Peyer's patch (tissue), 4 donors: ENCODE measurements around the gene ITIH5. TPM values are rescaled to one million over a fixed set of nuclear protein-coding genes. Genes with fewer than 3 reads are reported as not detected.

Experiments used
- DNase-seq, 3 donors: peaks; one replicate each; pipeline ENCODE4 v3.0.0-alpha.2; 2017 to 2019
- H3K27ac ChIP-seq, 4 donors: fragments of 200-600 bp; sonication (generic); one replicate each; pipeline ENCODE4 v1.5.1; 2016 to 2019
- H3K27me3 ChIP-seq, 2 donors: fragments of 200-600 bp; sonication (generic); one replicate each; pipeline ENCODE4 v1.5.1; 2019
- H3K36me3 ChIP-seq, 3 donors: fragments of 200-600 bp; sonication (generic); one replicate each; pipeline ENCODE4 v1.5.1; 2016 to 2019
- H3K4me1 ChIP-seq, 4 donors: fragments of 200-600 bp; sonication (generic); one replicate each; pipeline ENCODE4 v1.5.1; 2016 to 2019
- H3K4me3 ChIP-seq, 4 donors: fragments of 200-600 bp; sonication (generic); 1 replicate in 3 of 4; 2 replicates in 1 of 4; pipeline ENCODE4 v1.5.1; 2016 to 2019; ENCODE audit warnings: mild to moderate bottlenecking in 1 of 4
- H3K9me3 ChIP-seq, 4 donors: fragments of 200-600 bp; sonication (generic); one replicate each; pipeline ENCODE4 v1.5.1; 2016 to 2019; ENCODE audit warnings: mild to moderate bottlenecking in 1 of 4
- POLR2A ChIP-seq, 2 donors: fragments of 450-650 bp; IDR thresholded peaks; one replicate each; pipeline ENCODE4 v1.5.1; 2017; ENCODE audit warnings: antibody characterized with exemption in 2 of 2, mild to moderate bottlenecking in 2 of 2, moderate library complexity in 2 of 2
- total RNA-seq, 4 donors: library from RNA; depleted of rRNA; stranded (reverse); fragments of >200 nt; gene quantifications; one replicate each; pipeline ENCODE4 v1.1.0, GENCODE V29; 2016
- TF ChIP-seq, protein P1 (sequence below), 6 experiments: fragments of 450-650 bp in 4 of 6; fragments of 200-600 bp in 2 of 6; sonication (generic) in 1 of 6; IDR thresholded peaks; one replicate each; pipeline ENCODE4 v1.5.1; 2017 to 2019; ENCODE audit warnings: antibody characterized with exemption in 6 of 6, mild to moderate bottlenecking in 3 of 6, moderate library complexity in 1 of 6

Gene ITIH5
- total RNA-seq, 4 donors from 2014 or later = 1.9 to 29.7 (median 4.9) TPM

GRCh38 chr10:7511612-7512011, 155.2 kb downstream of the ITIH5 start:
- H3K4me3 ChIP-seq = no peak overlapping the region
- H3K4me1 ChIP-seq = no peaks in the 10 kb centered on the region
- DNase-seq = no peak
- H3K27ac ChIP-seq = no peak overlapping the region
- no peaks in the 10 kb centered on the region for H3K36me3 ChIP-seq
- TF ChIP-seq, protein P1, sequence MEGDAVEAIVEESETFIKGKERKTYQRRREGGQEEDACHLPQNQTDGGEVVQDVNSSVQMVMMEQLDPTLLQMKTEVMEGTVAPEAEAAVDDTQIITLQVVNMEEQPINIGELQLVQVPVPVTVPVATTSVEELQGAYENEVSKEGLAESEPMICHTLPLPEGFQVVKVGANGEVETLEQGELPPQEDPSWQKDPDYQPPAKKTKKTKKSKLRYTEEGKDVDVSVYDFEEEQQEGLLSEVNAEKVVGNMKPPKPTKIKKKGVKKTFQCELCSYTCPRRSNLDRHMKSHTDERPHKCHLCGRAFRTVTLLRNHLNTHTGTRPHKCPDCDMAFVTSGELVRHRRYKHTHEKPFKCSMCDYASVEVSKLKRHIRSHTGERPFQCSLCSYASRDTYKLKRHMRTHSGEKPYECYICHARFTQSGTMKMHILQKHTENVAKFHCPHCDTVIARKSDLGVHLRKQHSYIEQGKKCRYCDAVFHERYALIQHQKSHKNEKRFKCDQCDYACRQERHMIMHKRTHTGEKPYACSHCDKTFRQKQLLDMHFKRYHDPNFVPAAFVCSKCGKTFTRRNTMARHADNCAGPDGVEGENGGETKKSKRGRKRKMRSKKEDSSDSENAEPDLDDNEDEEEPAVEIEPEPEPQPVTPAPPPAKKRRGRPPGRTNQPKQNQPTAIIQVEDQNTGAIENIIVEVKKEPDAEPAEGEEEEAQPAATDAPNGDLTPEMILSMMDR (IDR thresholded peaks at IDR 0.05) = no peak
- no peak for TF ChIP-seq POLR2A (IDR thresholded peaks at IDR 0.05)
- no peaks in the 10 kb centered on the region for H3K9me3 ChIP-seq
- no peaks in the 10 kb centered on the region for H3K27me3 ChIP-seq

Other genes starting within 250 kb of the ITIH5 start
- not detected for gene ITIH2, start 36.4 kb upstream of the ITIH5 start, total RNA-seq
- 10 to 100 TPM in 3 of 4 donors, 1 to 10 TPM in 1; 8.9 to 25.6 (median 11.8) TPM for gene KIN, start 121.0 kb upstream of the ITIH5 start, total RNA-seq
- gene ATP5F1C, start 121.2 kb upstream of the ITIH5 start, total RNA-seq = 100 to 1,000 TPM; 306 to 448 (median 398) TPM
- gene TAF3, start 151.5 kb upstream of the ITIH5 start, total RNA-seq = 10 to 100 TPM in 1 of 4 donors, 1 to 10 TPM in 3; 5.1 to 22.3 (median 7.1) TPM